GOT3 (cell line): Measurements from ENCODE around the gene NPIPB8.
"Not testable (repeated sequence)": the region's sequence is repeated elsewhere in the genome, so short reads cannot be mapped to it uniquely, and the experiment has no call there.

Source experiments
- DNase-seq: peaks from one replicate; lab custom pipeline; 2025; ENCODE audit warnings: mixed read lengths; lab: John Stamatoyannopoulos, UW

Gene NPIPB8

DNA sequence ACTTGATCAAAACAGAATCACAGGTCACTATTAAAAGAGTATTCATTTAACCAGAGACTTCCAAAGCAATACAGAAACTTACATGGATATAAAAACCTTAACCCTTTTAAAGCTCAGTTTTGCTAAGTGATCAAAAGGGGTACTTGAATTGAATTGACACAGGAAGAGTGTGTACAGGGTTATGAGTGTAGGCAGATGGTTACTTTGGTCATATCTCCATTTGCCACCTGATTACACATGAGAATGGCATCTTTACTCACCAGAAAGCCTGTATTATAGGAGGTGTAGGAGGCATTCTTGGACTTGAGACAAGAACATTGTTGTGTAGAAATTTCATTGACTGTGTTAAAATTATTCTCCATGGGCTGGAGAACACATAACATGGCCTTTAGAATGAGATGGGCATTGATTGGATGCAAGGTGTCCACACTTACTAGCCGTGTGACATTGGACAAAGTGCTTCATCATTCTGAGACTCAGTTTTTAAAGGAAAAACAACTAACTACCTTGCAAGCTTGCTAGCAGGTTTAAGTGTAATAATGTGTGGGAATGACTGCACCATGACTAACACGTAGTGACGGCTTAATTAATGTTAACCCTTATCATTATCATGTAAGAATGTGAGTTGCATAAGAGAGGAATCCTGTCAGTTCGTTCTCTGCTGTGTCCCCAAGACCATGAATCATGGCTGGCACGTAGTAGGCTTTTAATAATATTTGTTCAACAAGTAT is 1.6 kb upstream of the NPIPB8 start:
- not testable (repeated sequence) for DNase-seq

DNA sequence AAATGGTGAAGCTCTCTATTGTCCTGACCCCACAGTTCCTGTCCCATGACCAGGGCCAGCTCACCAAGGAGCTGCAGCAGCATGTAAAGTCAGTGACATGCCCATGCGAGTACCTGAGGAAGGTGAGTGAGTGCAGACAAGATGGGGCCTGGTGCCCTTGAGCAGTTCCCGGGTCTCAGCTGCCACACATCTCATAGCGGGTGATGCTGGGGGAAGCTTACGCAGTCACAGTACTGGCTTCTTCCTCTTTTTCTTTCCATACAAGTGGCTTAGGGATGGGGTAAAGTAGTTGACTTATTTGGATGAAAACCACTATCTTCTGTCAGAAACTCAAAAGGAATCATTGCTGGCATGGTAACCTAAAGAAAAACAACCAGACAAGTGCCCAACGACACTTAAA is 494 bp downstream of the NPIPB8 start:
- not testable (repeated sequence) for DNase-seq

DNA sequence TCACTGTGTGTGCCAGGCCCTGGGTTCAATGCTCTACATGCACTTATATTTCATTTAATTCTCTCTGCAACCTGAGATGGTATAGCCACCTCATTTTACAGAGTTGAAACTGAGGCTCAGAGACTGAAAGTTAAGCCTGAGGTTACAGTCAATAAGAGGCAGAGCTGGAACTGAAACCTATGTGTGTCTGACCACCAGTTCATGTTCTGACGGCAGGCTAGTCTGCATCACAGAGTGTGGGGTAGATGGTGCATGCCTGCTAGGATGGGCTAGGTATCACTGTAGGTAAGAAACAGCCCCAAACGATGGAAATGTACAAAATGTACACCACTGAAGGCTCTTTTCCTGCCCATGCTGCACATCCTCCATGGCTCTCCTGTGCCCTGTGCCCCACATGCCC is 2.1 kb downstream of the NPIPB8 start:
- not testable (repeated sequence) for DNase-seq

DNA sequence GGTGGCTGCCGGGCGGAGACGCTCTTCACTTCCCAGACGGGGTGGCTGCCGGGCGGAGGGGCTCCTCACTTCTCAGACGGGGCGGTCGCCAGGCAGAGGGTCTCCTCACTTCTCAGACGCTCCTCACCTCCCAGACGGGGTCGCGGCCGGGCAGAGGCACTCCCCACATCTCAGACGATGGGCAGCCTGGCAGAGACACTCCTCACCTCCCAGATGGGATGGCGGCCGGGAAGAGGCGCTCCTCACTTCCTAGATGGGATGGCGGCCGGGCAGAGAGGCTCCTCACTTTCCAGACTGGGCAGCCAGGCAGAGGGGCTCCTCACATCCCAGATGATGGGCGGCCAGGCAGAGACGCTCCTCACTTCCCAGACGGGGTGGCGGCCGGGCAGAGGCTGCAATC is 28.4 kb downstream of the NPIPB8 start:
- DNase-seq: not testable (repeated sequence)

DNA sequence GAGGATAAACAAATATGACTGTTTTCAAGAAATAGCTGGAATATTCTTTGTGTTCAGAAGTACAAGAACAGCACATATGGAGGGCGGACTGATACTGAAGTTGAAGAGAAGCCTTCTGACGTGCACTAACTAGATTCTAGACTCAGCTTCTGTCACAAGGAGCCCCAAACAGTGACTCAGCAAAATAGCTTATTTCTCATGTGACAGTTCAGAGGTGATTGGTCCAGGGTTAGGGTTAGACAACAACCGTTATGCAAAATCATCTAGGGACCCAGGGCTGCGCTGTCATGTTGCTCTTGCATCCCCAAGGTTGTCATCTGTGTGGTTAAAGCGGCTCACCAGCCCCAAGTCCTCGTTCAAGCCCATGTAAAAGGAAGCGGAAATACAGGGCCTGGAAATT is 29.6 kb downstream of the NPIPB8 start:
- not testable (repeated sequence) for DNase-seq

DNA sequence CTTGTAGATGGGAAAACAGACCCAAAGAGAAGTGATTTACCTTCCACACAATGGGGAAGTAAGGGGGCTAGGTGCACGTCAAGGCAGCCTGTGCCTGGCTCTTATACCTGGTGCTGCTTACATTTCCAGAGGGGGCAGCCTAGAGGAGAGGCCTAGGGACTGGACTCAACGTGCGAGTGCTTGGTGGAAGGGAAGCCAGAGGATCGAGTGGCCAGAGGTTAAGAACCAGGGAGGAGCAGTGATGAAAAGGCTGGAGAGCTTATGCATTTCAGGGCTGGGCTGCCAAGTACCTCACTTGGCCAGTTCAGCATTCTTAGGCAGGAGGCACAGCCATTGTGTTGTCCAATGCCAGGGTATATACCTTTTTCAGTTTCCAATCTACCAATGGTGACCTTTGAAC is 30.3 kb downstream of the NPIPB8 start:
- DNase-seq: not testable (repeated sequence)

DNA sequence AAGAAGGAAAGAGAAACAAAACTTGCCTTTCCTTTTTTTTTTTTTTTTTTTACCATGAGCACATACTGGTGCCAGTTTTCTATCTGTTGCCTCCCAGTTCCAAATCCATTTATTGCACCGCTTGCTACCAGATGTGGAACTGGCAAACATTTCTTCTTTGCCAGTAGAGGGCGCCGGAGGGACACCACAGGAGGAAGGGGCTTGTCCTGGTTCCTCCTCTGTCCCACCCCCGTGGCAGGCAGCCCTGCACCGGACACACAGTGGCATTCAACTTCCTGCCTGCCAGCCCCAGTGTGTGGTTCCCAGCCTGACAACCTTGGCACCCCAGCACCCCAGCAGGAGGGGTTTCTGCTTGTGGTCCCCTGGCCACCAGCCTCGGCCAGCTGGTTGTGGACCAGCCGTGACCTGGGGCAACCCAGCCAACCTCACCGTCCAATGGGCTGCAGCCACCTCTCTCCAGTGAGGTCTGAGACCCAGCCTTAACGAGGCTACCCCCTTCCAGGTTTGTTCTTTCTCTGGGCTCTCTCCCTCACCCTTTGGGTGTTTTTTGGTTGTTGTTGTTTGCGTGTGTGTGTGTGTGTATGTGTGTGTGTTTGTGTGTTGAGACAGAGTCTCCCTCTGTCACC is 50.6 kb downstream of the NPIPB8 start:
- DNase-seq: not testable (repeated sequence)

DNA sequence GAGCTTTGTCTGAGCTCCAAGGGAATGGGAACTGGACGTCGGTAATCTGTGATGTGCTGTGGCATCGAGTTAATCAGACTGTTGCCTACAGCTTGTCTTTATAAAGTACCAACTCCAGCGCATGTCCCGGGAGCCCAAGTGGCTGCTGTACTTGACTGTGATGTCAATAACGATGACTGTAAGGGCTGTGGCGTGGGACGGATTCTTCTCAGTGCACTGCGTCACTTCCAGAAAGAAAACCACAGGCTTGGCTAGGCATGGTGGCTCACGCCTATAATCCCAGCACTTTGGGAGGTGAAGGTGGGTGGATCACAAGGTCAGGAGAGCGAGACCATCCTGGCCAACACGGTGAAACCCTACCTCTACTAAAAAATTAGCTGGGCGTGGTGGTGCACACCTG is 51.6 kb downstream of the NPIPB8 start:
- not testable (repeated sequence) for DNase-seq

DNA sequence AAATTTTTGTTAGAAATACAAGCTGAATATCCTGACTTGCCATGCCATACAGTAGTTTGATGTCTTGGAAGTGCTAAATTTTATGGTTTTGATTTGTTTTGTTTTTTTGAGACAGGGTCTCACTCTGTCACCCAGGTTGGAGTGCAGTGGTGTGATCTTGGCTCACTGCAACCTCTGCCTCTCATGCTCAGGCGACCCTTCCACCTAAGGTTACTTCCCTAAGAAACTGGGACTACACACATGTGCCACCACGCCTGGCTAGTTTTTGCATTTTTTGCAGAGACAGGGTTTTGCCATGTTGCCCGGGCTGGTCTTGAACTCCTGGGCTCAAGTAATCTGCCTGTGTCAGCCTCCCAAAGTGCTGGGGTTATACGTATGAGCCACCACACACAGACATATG is 53.9 kb downstream of the NPIPB8 start:
- not testable (repeated sequence) for DNase-seq

DNA sequence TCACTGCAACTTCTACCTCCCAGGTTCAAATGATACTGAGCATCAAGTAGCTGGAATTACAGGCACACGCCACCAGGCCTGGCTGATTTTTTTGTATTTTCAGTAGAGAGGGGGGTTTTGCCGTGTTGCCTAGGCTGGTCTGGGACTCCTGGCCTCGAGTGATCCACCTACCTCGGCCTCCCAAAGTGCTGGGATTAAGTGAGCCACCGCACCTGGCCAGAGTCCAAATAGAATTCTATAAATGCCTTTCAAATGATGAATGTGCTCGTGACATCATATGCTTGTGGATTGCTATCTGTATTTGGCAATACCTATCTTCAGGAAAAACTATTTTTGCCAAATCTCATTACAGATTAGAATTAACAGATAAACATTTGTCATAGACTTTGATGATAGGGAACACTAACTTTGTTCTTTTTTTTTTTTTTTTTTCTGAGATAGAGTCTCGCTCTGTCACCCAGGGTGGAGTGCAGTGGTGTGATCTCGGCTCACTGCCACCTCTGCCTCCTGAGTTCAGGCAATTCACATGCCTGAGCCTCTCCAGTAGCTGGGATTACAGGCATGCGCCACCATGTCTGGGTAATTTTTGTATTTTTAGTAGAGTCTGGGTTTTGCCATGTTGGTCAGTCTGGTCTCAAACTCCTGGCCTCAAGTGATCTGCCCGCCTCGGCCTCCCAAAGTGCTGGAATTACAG is 55.5 kb downstream of the NPIPB8 start:
- DNase-seq: not testable (repeated sequence)

DNA sequence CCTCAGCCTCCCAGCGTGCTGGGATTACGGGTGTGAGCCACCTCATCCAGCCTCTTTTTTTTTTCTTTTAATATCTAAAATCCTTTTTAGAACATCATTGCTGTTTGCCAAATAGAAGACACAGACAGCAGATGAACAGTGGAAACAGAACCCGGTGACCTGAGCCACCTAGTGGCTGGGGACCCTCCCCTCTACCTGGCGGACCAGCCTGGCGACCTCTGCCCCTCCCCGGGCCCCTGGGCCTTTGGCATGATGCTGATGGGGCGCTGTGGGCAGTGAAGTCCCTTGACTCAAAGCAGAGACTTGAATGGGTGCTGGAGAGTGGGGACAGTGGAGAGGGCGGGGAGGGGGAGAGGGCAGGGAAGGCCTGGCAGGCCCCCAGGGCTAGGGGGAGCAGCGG is 61.9 kb downstream of the NPIPB8 start:
- DNase-seq: not testable (repeated sequence)

DNA sequence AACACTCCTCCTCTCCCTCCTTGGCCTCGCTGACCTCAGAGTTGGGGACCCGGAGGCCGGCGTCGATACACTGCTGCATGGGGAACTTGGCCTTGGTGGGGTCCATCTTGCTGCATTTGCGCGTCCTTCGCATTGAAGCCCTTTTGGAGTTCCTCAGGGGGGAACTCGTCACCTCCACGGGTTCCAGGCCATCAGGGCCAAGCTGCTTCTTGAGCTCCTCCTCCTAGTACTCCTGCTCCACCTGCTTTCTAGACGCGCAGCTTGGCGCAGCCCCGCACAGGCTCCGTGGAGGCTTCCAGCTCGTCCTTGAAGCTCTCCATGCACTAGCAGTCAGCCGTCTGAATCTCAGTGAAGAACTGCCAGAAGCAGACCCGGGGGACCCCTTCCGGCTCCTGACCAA is 62.5 kb downstream of the NPIPB8 start:
- not testable (repeated sequence) for DNase-seq

DNA sequence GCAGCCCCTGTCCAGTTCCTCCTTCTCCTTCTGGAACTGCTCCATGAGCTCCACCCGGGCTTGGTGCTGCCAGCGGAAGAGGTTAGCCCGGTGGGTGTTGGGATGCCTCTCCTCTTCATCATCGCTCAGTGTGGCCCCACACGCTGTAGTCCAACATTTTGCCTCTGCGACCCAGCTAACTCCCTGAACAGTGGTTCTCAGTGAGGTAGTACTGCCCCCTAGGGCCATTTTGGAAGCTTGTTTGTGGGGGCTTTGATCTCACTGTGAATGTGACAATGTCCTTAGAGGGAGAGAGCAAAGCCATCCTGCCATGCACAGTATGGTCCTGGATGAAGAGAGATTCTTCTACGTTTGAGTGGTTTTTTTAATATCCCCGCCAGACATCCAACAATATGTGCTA is 63.5 kb downstream of the NPIPB8 start:
- not testable (repeated sequence) for DNase-seq

DNA sequence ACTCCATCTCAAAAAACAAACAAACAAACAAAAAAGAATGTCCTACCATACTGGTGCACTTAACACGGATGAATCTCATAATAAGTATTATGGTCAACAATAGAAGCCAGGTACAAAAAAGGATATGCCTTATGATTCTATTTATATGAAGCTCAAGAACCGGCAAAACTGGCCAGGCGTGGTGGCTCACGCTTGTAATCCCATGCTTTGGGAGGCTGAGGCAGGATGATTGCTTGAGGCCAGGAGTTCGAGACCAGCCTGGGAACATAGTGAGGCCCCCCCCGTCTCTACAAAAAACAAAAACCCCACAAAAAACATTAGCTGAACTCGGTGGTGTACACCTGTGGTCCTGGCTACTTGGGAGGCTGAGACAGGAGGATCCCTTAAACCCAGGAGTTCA is 66.4 kb downstream of the NPIPB8 start:
- not testable (repeated sequence) for DNase-seq
